Vagina (tissue), 2 donors: ENCODE measurements around the gene C19orf33.

Experiments
- POLR2A ChIP-seq, 2 donors: fragments of 450-650 bp; IDR thresholded peaks; one replicate each; pipeline ENCODE4 v1.6.1; 2017; ENCODE audit warnings: antibody characterized with exemption in 2 of 2, mild to moderate bottlenecking in 2 of 2, moderate library complexity in 2 of 2
- POLR2AphosphoS5 ChIP-seq, 2 donors: sonication (generic); formaldehyde crosslinking; IDR thresholded peaks; one replicate each; pipeline ENCODE4 v1.9.0; 2017; ENCODE audit warnings: antibody characterized with exemption in 2 of 2, mild to moderate bottlenecking in 2 of 2, low read depth in 1 of 2; ENCODE audit not compliant: insufficient read depth in 1 of 2
- TF ChIP-seq, protein P1 (sequence below), 3 experiments: fragments of 450-650 bp in 2 of 3; fragments of 200-600 bp in 1 of 3; sonication (generic) in 1 of 3; IDR thresholded peaks; one replicate each; pipeline ENCODE4 v1.5.1; 2017 to 2019; ENCODE audit warnings: antibody characterized with exemption in 3 of 3, mild to moderate bottlenecking in 2 of 3, moderate library complexity in 2 of 3

DNA sequence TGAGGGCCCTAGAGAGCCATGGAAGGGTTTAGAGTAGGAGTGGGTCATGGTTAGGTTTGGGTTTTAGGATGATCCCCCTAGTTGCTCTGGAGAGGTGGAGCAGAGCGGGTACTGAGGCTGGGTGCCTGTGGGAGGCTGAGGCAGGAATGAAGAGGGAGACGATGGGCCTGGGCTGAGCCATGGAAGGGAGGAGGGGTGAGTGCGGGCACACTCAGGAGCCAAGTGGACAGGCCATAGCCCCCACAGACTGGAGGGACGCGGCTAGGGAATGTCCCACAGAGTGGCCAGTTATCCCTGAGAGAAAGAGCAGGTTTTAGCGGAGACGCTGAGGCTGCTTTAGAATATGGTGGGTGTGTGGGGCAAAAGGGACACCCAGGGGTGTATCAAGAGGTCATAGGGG, 25.6 kb downstream of the C19orf33 start:
- TF ChIP-seq POLR2A (IDR thresholded peaks at IDR 0.05) (no peak), POLR2AphosphoS5 (IDR thresholded peaks at IDR 0.05; ENCODE audit: insufficient read depth in 1 of 2, low read depth in 1 of 2) (no peak)
- TF ChIP-seq, protein P1, sequence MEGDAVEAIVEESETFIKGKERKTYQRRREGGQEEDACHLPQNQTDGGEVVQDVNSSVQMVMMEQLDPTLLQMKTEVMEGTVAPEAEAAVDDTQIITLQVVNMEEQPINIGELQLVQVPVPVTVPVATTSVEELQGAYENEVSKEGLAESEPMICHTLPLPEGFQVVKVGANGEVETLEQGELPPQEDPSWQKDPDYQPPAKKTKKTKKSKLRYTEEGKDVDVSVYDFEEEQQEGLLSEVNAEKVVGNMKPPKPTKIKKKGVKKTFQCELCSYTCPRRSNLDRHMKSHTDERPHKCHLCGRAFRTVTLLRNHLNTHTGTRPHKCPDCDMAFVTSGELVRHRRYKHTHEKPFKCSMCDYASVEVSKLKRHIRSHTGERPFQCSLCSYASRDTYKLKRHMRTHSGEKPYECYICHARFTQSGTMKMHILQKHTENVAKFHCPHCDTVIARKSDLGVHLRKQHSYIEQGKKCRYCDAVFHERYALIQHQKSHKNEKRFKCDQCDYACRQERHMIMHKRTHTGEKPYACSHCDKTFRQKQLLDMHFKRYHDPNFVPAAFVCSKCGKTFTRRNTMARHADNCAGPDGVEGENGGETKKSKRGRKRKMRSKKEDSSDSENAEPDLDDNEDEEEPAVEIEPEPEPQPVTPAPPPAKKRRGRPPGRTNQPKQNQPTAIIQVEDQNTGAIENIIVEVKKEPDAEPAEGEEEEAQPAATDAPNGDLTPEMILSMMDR (IDR thresholded peaks at IDR 0.05) = no peak
